ENCODE measurements around the gene CTNNA2. TPM values are rescaled to one million over a fixed set of nuclear protein-coding genes. Genes with fewer than 3 reads are reported as not detected.
A peak's percentile ranks its signal among the peaks of the same experiment; 100 is the strongest.

CTNNA2 gene
- total RNA-seq, 1 donor from 2014 or later, result 43.5 TPM

GRCh38 chr2:79714283-79714682, 201.4 kb downstream of the CTNNA2 start:
- H4K20me1 ChIP-seq (ENCODE audit: low read depth), result no peaks in the 10 kb centered on the region
- H3K9me3 ChIP-seq (ENCODE audit: low read depth), result no peaks in the 10 kb centered on the region
- no peaks in the 10 kb centered on the region for H3F3A ChIP-seq (ENCODE audit: low read depth)
- Mint-ChIP-seq H3K9me3 (peaks cover 5% of the 10 kb centered on the region), H3K36me3 (peaks cover 5% of the 10 kb centered on the region), H3K27me3 (ENCODE audit: insufficient read depth, low read depth) (peaks cover 2% of the 10 kb centered on the region), H3K27ac (no peak overlapping the region), H3K4me3 (no peak overlapping the region), H3K4me1 (peaks cover 11% of the 10 kb centered on the region)
- H3K27ac ChIP-seq, result no peak overlapping the region
- H2AFZ ChIP-seq (replicated peaks), result no peak overlapping the region
- no peaks in the 10 kb centered on the region for H3K36me3 ChIP-seq
- no peaks in the 10 kb centered on the region for H3K27me3 ChIP-seq
- H3K4me3 ChIP-seq, result no peak overlapping the region
- TF ChIP-seq EZH2 (IDR thresholded peaks at IDR 0.05), result no peak
- TF ChIP-seq EZH2phosphoT487 (IDR thresholded peaks at IDR 0.05), result no peak
- TF ChIP-seq CTCF (IDR thresholded peaks at IDR 0.05), result no peak
- H3K9ac ChIP-seq, result no peak overlapping the region
- no peaks in the 10 kb centered on the region for H3K4me1 ChIP-seq
- no peak overlapping the region for H3K4me2 ChIP-seq
- DNase-seq (ENCODE audit: low spot score), result no peak
- no peaks in the 10 kb centered on the region for H3K79me2 ChIP-seq (ENCODE audit: low read depth)

- peaks cover 7% of the 10 kb centered on the region for H3K36me3 Mint-ChIP-seq
- H3K27me3 Mint-ChIP-seq (ENCODE audit: insufficient read depth, low read depth), result peaks cover 2% of the 10 kb centered on the region
- no peak overlapping the region for H3K27ac ChIP-seq
- DNase-seq (ENCODE audit: low spot score), result no peak
- no peak overlapping the region for H3K4me3 ChIP-seq
- no peaks in the 10 kb centered on the region for H3K27me3 ChIP-seq
- H3K27ac Mint-ChIP-seq, result no peak overlapping the region
- H3K9ac ChIP-seq, result no peak overlapping the region
- no peak overlapping the region for H3K4me2 ChIP-seq
- H4K20me1 ChIP-seq (ENCODE audit: low read depth), result no peaks in the 10 kb centered on the region
- no peaks in the 10 kb centered on the region for H3F3A ChIP-seq (ENCODE audit: low read depth)
- H3K36me3 ChIP-seq, result no peaks in the 10 kb centered on the region
- peaks cover 11% of the 10 kb centered on the region for H3K4me1 Mint-ChIP-seq
- H3K9me3 ChIP-seq (ENCODE audit: low read depth), result no peaks in the 10 kb centered on the region
- H3K4me1 ChIP-seq, result no peaks in the 10 kb centered on the region
- H3K79me2 ChIP-seq (ENCODE audit: low read depth), result no peaks in the 10 kb centered on the region
- no peak overlapping the region for H2AFZ ChIP-seq (replicated peaks)
- no peak overlapping the region for H3K4me3 Mint-ChIP-seq
- peaks cover 9% of the 10 kb centered on the region for H3K9me3 Mint-ChIP-seq
- no peak for TF ChIP-seq EZH2 (IDR thresholded peaks at IDR 0.05)
- no peak for TF ChIP-seq CTCF (IDR thresholded peaks at IDR 0.05)
- TF ChIP-seq EZH2phosphoT487 (IDR thresholded peaks at IDR 0.05), result no peak
Measured at GRCh38 chr2:79715338-79715737, 202.5 kb downstream of the CTNNA2 start.

GRCh38 chr2:79716266-79716665, 203.4 kb downstream of the CTNNA2 start:
- no peaks in the 10 kb centered on the region for H4K20me1 ChIP-seq (ENCODE audit: low read depth)
- peaks cover 9% of the 10 kb centered on the region for H3K9me3 Mint-ChIP-seq
- H3K36me3 ChIP-seq, result no peaks in the 10 kb centered on the region
- no peaks in the 10 kb centered on the region for H3F3A ChIP-seq (ENCODE audit: low read depth)
- H3K27ac Mint-ChIP-seq, result no peak overlapping the region
- H3K27ac ChIP-seq, result no peak overlapping the region
- H3K9ac ChIP-seq, result no peak overlapping the region
- no peak for TF ChIP-seq EZH2phosphoT487 (IDR thresholded peaks at IDR 0.05)
- TF ChIP-seq EZH2 (IDR thresholded peaks at IDR 0.05), result no peak
- TF ChIP-seq CTCF (IDR thresholded peaks at IDR 0.05), result no peak
- no peaks in the 10 kb centered on the region for H3K79me2 ChIP-seq (ENCODE audit: low read depth)
- H3K36me3 Mint-ChIP-seq, result peaks cover 7% of the 10 kb centered on the region
- no peaks in the 10 kb centered on the region for H3K4me1 ChIP-seq
- H3K27me3 Mint-ChIP-seq (ENCODE audit: insufficient read depth, low read depth), result peaks cover 2% of the 10 kb centered on the region
- no peaks in the 10 kb centered on the region for H3K9me3 ChIP-seq (ENCODE audit: low read depth)
- H3K4me3 ChIP-seq, result no peak overlapping the region
- DNase-seq (ENCODE audit: low spot score), result peak; percentile 3
- no peaks in the 10 kb centered on the region for H3K27me3 ChIP-seq
- H2AFZ ChIP-seq (replicated peaks), result no peak overlapping the region
- peaks cover 11% of the 10 kb centered on the region for H3K4me1 Mint-ChIP-seq
- no peak overlapping the region for H3K4me2 ChIP-seq
- H3K4me3 Mint-ChIP-seq, result no peak overlapping the region

Data from neural progenitor cell (in vitro differentiated cells).